GM18951 (cell line): ENCODE data around the gene PPP4R3B.
"Not testable (repeated sequence)": the region's sequence is repeated elsewhere in the genome, so short reads cannot be mapped to it uniquely, and the experiment has no call there.

Experiments used
- POLR2A ChIP-seq: IDR thresholded peaks from 4 replicates; pipeline ENCODE4 v1.6.1; 2011; ENCODE audit warnings: mild to moderate bottlenecking; ENCODE audit not compliant: insufficient read length, insufficient read depth; ENCODE audit errors: extremely low read depth
- in situ Hi-C: fragments of 300-500 bp; cut with MboI; formaldehyde crosslinking; loops from one replicate; pipeline ENCODE4 v1.12.0; 2022; ENCODE audit warnings: low sequenced_read_pairs, mixed read lengths, inconsistent platforms; ENCODE audit not compliant: unreplicated experiment

PPP4R3B gene

DNA sequence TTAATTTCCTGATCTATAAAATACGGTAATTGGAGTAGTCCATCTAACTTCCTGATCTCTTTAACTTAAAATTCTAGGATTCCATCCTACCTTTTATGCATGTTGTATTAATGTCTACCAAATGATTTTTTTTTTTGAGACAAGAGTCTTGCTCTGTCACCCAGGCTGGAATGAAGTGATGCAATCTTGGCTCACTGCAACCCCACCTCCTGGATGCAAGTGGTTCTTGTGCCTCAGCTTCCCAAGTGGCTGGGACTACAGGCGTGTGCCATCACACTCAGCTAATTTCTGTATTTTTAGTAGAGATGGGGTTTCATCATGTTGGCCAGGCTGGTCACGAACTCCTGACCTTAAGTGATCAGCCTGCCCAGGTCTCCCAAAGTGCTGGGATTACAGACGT is 50.1 kb downstream of the PPP4R3B start:
- in situ Hi-C loops = no loop called here
- TF ChIP-seq POLR2A = no peak

DNA sequence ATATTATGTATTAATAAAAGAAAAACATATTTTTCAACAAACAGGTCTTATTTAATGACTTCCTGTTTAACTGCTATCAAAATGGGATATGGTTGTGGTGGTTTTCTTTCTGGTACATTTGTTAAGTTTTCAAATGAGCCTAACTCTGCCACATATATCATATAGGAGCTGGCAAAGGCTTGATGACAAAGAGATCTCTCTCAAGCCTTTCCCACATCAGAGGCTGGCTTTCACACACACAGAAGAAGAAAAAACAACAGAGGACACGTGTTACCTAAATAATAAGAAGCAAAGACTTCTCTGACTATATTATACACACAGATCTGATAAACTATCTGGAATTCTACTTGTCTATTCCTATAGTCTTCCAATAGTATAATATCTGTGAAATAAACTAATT is 51.8 kb downstream of the PPP4R3B start:
- no peak for TF ChIP-seq POLR2A
- in situ Hi-C loops = no loop called here

DNA sequence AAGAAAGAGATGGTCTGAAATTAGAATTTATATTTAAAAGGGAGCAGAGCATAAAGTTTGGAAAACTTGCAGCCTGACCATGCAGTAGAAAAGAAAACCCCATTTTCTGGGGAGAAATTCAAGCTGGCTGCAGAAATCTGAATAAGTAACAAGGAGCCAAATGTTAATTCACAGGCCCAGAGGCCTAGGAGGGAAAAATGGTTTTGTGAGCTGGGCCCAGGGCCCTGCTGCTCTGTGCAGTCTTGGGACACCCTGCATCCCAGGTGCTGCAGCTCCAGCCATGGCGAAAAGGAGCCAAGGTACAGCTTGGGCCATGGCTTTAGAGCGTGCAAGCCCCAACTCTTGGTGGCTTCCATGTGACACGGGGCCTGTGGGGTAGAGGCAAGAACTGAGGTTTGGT is 56.6 kb downstream of the PPP4R3B start:
- in situ Hi-C loops = no loop called here
- no peak for TF ChIP-seq POLR2A

DNA sequence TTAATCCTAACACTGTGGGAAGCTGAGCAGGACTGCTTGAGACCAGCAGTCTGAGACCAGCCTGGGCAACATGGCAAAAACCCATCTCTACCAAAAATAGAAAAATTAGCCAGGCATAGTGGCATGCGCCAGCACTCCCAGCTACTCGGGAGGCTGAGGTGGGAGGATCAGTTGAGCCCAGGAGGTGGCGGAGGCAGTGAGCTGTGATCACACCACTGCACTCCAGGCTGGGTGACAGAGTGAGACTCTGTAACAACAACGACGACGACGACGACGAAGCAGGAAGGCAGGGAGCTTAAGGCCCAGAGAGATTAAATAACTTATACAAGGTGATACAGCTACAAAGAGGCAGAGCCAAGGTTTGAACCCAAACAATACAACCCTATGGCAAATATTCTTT is 60.6 kb downstream of the PPP4R3B start:
- TF ChIP-seq POLR2A = no peak
- in situ Hi-C loops = no loop called here

DNA sequence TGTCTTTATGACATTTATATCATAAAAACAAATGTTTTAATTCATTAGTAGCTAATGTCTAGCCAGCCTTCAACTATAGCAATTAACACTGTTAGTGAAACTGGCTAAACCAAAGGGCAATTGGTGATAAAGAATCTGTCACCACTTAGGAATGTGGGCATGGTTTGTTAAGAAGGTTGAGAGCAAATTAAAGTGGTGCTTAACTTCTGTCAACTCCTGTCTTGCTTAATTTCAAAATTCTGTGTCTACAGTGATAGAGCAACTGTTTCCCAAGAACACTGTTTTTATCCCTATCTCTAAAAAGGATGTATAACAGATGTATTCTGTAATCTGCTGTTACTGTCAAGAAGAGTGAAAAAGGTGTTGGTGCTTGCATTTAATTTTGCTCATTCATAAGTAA is 61.4 kb downstream of the PPP4R3B start:
- in situ Hi-C loops = no loop called here

DNA sequence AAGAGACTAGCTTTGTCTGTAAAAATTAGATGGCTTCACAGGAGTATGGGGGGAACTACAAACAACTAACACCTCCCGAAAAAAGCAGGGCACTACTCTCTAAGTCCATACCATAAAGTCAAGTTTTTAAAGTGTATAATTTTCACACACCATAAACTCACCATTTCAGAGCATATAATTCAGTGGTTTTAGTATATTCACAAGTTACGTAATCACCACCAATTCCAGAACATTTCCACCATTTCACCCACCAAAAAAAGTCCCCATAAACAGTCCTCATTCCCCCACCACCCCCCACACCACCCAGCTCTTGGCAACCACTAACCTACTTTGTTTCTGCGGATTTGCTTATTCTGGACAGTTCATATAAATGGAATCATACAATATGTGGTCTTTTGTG is 64.1 kb downstream of the PPP4R3B start:
- TF ChIP-seq POLR2A = no peak
- in situ Hi-C loops = no loop called here

More for the DNA sequence above, 61.4 kb downstream of the PPP4R3B start:
- TF ChIP-seq POLR2A = no peak

DNA sequence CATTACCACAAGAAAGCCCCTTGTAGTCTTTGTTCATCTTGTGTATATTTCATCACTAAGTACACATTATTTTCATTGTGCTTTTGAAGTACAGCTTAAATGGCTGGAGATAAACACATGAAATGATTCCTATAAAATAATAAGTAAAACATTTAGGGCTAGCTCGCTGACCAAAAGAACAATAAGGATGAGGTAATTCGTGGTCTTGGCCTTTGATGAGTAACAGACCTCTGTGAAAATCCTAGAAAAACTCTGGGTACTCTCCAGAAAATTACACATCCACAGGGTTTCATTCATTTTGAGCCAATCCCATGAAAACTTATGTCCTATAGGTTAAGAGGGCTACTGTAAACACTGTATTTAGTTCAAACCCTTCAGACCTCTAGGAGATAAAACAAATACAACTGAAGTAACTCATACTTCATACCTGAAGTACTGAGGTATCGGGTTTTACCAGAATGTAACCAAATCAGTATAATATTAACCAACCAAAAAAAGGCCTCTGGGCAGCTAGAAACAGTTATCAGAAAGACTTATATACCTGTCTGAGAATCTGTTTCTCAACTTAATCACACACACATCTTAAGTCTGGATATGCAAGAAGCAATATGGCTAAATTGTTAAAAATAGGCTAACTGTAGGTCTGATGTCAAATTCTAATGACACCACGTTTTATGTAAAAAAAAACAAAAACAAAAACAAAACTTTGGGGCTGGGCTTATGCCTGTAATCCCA is 66.9 kb downstream of the PPP4R3B start:
- no peak for TF ChIP-seq POLR2A
- in situ Hi-C loops = no loop called here

DNA sequence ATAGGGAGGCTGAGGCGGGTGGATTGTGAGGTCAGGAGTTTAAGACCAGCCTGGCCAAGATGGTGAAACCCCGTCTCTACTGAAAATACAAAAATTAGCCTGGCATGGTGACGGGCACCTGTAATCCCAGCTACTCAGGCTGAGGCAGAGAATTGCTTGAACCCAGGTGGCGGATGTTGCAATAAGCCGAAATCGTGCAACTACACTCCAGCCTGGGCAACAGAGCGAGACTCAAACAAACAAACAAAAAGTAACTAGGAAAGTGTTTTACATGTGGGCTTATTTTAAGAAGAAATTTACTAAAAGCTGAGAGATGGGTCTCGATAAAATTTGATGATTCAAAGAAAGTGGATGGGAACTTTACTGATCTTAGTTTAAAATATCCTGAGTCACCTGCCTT is 69.7 kb downstream of the PPP4R3B start:
- in situ Hi-C loops = not testable (repeated sequence)

DNA sequence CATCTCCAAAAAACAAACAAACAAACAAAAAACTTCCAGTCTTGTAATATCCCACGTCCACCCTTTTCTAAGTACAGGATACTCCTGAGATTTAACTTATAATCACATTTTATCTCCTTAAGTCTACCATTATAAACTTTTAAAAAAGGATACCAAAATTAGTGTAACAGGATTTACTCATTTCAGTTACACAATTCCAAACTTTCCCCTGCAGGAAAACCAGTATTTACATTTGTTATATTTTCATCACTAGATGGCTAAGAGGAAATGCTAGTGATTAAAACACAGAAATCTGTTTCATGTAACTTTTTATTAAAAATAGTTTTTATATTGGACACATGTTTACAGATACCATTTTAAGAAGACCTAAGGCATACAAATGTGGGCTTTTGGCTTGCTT is 70.4 kb downstream of the PPP4R3B start:
- no peak for TF ChIP-seq POLR2A
- in situ Hi-C loops = no loop called here

DNA sequence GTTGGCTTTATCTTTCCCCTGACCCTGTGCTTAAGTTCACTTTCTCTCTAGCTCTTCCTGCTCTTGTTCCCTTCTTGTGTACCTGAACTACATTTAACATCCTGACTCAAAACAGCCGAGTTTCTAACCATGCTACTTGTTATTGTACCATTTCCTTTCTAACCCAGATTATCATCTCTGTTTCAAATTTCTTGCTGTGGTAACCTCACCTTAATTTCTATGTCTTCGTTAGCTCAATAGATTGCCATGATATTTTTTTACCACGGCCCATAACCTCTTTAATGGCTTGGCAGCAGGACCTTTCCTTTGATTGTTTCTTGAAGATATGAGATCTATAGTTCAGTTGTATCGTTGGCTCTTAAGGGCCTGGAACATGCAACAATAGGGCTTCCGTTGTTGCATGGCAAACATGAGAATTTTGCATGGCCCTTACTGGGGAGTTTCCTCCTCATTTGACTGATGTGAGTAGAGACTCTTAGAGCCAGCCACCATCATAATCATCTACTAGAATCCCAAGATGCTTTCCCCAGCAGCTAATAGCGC is 86.8 kb downstream of the PPP4R3B start:
- in situ Hi-C loops = no loop called here

DNA sequence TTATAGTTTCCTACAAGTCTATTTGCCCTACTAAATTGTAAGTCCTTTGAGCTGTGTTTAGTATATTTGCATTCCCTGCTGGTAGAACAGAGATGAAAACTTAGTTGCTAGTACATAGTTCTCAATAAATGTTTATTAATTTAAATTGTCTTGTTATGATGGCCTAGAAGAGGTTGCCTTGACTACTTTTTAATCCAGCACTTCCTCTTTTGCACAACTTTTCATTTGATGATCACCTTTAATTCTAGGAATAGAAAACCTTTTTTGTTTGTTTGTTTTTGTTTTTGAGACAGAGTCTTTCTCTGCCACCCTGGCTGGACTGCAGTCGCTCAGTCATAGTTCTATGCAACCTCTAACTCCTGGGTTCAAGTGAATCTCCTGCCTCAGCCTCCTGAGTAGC is 91.2 kb downstream of the PPP4R3B start:
- in situ Hi-C loops = no loop called here
- TF ChIP-seq POLR2A = no peak

More for the DNA sequence above, 86.8 kb downstream of the PPP4R3B start:
- no peak for TF ChIP-seq POLR2A

DNA sequence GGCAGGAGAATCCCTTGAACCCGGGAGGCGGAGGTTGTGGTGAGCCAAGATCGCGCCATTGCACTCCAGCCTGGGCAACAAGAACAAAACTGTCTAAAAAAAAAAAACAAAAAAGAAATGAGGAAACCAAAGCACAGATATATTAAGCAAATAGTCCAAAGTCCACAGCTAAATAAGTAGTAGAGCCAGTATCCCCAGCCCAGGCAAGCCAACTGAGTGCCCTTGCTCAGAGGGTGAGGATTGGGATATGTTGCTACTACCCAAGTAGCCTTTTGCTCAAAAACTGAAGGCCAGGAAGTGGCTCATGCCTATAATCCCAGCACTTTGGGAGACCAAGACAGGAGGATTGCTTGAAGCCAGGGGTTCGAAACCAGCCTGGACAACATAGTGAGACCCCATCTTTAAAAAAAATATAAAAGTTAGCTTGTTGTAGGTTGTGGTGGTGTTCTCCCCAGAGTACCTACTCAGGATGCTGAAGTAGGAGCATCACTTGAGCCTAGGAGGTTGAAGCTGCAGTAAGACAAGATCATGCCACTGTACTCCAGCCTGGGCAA is 92.5 kb downstream of the PPP4R3B start:
- in situ Hi-C loops = no loop called here
- no peak for TF ChIP-seq POLR2A

DNA sequence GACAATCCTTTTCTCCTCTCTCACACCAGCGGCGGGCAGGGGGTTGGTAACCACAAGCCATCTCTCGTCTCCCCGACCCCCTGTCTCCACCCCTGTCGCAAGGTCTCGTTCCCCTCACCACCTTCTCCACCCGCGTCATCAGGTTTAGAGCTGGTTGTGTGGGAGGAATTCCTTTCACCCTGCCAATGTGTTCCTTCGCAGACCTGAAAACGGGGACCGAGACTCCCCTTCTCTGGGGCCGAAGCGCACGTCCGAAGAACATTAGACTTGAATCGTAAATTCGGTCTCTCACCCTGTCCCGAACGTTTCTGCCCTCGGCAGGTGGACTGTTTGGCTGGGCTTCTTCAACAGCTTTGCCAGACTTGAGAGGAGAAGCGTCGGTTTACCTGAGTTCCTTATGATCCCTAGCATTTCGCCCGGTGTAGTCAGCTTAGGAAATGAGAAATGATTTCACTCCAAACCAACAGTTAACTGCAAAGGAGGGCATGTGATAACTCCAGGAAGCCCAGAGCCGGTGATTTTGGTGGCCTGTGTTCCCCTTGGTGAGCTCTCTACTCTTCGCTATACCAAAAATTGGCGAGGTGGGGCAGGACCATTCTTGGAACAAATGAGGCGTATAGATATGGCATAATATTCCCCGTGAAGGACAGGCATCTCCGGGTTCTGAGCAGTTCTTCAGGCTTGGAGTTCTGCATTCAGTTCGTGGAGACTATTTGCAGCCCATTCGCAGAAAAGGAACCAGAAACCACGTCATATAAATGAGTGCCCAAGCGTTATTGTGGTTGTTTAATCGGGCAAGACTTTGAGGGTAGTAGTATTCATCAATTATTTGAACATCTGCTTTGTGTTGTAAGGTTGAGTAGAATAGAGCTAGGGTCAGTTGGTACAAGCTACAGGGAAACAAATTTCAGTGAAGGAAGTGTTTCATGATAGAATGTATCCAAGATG is 97.2 kb downstream of the PPP4R3B start:
- in situ Hi-C loops = no loop called here
- no peak for TF ChIP-seq POLR2A
